K562 (cell line): Measurements from ENCODE around the gene MAPT. TPM values are rescaled to one million over a fixed set of nuclear protein-coding genes. Genes with fewer than 3 reads are reported as not detected.

Experiments
- IRF1 ChIP-seq: sonication (generic); formaldehyde crosslinking; IDR thresholded peaks from 2 replicates; pipeline ENCODE4 v1.8.0; 2022; ENCODE audit warnings: missing genetic modification reagents, mild to moderate bottlenecking, borderline replicate concordance
- MYBL2 ChIP-seq, 2 experiments: fragments of 450-650 bp in 1 of 2; sonication (generic) in 1 of 2; formaldehyde crosslinking in 1 of 2; IDR thresholded peaks; 2 replicates each; pipeline versions ENCODE4 v1.6.1 to v1.8.1; 2017 to 2022; ENCODE audit warnings: borderline replicate concordance in 1 of 2, inconsistent platforms in 1 of 2, low read depth in 1 of 2, mild to moderate bottlenecking in 1 of 2, missing genetic modification reagents in 1 of 2, moderate library complexity in 1 of 2
- NR3C1 ChIP-seq: sonication (generic); formaldehyde crosslinking; IDR thresholded peaks from 2 replicates; pipeline ENCODE4 v1.8.1; 2022; ENCODE audit warnings: missing genetic modification reagents
- POLR2AphosphoS5 ChIP-seq: IDR thresholded peaks from 2 replicates; pipeline ENCODE4 v1.6.1; 2011; ENCODE audit warnings: mild to moderate bottlenecking, low read depth, low read length, moderate library complexity; ENCODE audit not compliant: control insufficient read depth, insufficient read depth
- POLR2B ChIP-seq: fragments of 450-650 bp; IDR thresholded peaks from 2 replicates; pipeline ENCODE4 v1.6.1; 2018; ENCODE audit warnings: low read depth; ENCODE audit not compliant: partially characterized antibody
- REST ChIP-seq, 2 experiments: fragments of 450-650 bp; formaldehyde crosslinking in 1 of 2; IDR thresholded peaks; 2 replicates each; pipeline versions ENCODE4 v1.4.0 to v1.6.1; 2014 to 2020; ENCODE audit warnings: mild to moderate bottlenecking in 2 of 2, borderline replicate concordance in 1 of 2, low read depth in 1 of 2
- ZBTB12 ChIP-seq: fragments of 250-450 bp; sonication (Bioruptor Pico); IDR thresholded peaks from 2 replicates; pipeline ENCODE4 v1.4.0; 2020
- ZNF280B ChIP-seq: fragments of 250-450 bp; sonication (Bioruptor Pico); IDR thresholded peaks from 2 replicates; pipeline ENCODE4 v1.5.1; 2021; ENCODE audit warnings: mild to moderate bottlenecking
- polyA plus RNA-seq, 8 experiments: library from polyadenylated mRNA; depleted of rRNA in 4 of 8; stranded (reverse) in 5 of 8; unstranded in 3 of 8; fragments of >200 nt; fragmentation: Nextera tagmentation in 2 of 8; fragmentation: Illumina TruSeq in 1 of 8; extraction: Ambion mirVana in 2 of 8; extraction: Trizol in 1 of 8; gene quantifications; 2 replicates each; pipeline versions ENCODE4 v1.2.1 to v1.2.3, GENCODE V29; 2011 to 2014; ENCODE audit warnings: inconsistent platforms in 1 of 8, missing spikeins in 1 of 8
- total RNA-seq, 7 experiments: library from RNA; depleted of rRNA in 6 of 7; stranded (reverse); fragments of >200 nt in 6 of 7; fragmentation: Illumina TruSeq in 2 of 7; extraction: Trizol in 2 of 7; gene quantifications; 2 replicates each; pipeline versions ENCODE4 v1.2.1 to v1.2.3, GENCODE V29; 2011 to 2021; ENCODE audit warnings: low replicate concordance in 1 of 7
- TF ChIP-seq, protein P1 (sequence below): fragments of 250-450 bp; sonication (Bioruptor Pico); IDR thresholded peaks from 2 replicates; pipeline ENCODE4 v1.5.0; 2021; ENCODE audit warnings: mild to moderate bottlenecking, moderate library complexity

Gene MAPT
- total and polyA plus RNA-seq, 9 of the 15 experiments (the other 6 are each of a cell fraction or from before 2014, with no cell fraction given) = 0.04 to 1.1 (median 0.36) TPM

- TF ChIP-seq REST (IDR thresholded peaks at IDR 0.05; ENCODE audit: borderline replicate concordance) (peak; percentile 62), REST (CRISPR knock-in tag; IDR thresholded peaks at IDR 0.05; ENCODE audit: low read depth) (no peak; the same call in 1 of the 2 replicates), POLR2AphosphoS5 (peak; percentile 82), ZBTB12 (CRISPR knock-in tag) (0 out of 2 replicates have a peak, but pooled peaks have one; percentile 43), NR3C1 (CRISPR knock-in tag) (no peak), POLR2B (no peak), IRF1 (CRISPR knock-in tag) (no peak), MYBL2 (IDR thresholded peaks at IDR 0.05; ENCODE audit: low read depth) (no peak), MYBL2 (CRISPR knock-in tag; IDR thresholded peaks at IDR 0.05; ENCODE audit: borderline replicate concordance) (no peak), ZNF280B (CRISPR knock-in tag) (no peak)
- TF ChIP-seq, protein P1, sequence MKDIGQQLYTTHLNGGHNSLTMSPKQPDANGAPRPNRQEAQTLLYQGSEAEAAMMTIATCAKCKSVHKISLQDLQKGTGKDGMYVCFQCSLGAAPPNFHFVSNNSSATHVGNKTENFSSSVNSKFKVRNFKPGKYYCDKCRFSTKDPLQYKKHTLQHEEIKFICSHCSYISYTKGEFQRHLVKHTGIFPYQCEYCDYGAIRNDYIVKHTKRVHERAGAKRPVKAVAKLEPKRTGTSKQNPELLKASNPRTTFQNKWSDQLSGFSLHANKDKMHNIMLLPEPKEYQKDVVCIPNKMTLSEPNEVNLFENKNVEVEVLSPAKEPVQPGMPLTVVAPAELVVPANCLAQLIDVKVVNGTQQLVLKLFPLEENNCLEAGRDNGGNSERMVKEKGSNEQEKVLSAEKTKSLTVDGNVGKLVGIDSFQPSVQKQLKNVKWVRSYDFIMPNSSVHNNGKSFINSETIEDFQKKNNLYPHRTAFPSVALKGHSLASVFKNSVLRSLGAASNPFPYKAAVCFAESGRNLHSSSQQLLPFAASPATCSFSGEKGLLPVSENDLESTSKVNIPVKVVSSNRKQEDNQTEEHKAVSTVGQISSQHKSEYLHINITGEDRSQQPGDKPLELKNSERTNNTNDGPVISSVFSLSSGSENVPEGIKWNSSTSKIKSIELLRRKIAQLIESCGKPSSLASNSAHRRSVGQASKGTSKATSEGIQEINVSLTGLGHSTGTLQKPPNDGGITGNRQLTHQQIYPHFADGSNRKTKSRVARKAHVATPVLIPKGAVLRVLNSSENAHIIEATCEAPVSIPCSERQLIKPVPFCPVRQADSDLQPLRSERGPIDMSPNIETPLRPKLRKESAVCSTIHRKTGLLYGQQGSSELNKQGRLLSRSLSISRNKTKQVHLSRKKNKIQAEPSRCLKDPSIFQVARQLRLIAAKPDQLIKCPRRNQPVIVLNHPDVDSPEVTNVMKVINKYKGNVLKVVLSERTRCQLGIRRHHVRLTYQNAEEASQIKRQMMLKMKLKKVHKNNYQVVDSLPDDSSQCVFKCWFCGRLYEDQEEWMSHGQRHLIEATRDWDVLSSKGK (CRISPR knock-in tag) = no peak
Measured at GRCh38 chr17:45976755-45977505, 82.6 kb downstream of the MAPT start (continued).
